HL-60 (cell line): Measurements from ENCODE around the gene BBC3.

ENCODE experiments used
- CTCF ChIP-seq: IDR thresholded peaks from one replicate; pipeline ENCODE4 v1.5.1; 2011; ENCODE audit warnings: low read length, control low read depth, inconsistent platforms; ENCODE audit not compliant: insufficient read depth
- POLR2AphosphoS5 ChIP-seq: IDR thresholded peaks from 2 replicates; pipeline ENCODE4 v1.6.1; 2012; ENCODE audit warnings: low read depth
- SPI1 ChIP-seq: IDR thresholded peaks from 2 replicates; pipeline ENCODE4 v1.6.1; 2012; ENCODE audit warnings: low read depth, mild to moderate bottlenecking, borderline replicate concordance

DNA sequence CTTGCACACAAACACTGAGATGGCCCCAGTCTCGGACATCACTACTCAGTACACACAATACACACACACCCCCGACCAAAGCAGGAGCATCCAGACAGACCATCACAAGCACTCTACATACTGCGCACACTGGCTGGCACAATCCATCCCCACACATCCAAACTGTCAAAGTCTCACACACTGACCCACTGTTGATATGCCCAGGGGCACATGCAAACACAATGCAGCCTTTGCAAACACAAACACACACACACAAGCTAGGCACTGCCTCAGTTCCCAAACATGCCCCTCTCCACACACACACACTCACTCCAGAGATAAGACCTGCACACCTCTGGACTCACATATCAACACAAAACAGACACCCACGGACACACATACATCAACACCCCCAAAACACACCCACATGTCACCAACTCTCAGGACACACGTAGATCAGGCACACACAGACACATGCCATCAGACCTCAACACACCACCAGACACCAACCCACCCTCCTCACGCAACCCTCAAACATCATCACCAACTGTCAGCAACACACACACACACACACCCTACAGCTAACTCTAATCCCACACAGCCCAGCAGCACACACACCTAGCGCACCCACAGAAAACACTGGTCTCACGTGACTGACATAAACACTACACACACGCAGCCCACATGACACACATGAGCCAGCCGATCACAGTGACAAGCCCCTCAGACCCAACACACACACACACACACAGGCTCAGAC, 1.9 kb downstream of the BBC3 start:
- TF ChIP-seq CTCF (no peak), POLR2AphosphoS5 (no peak), SPI1 (no peak)
